ENCODE measurements around the gene ZFAND3.
"Not testable (repeated sequence)": the region's sequence is repeated elsewhere in the genome, so short reads cannot be mapped to it uniquely, and the experiment has no call there.

ZFAND3 gene

GRCh38 chr6:37866590-37867507 lies 47.3 kb downstream of the ZFAND3 start:
- no peak for DNase-seq

DNA sequence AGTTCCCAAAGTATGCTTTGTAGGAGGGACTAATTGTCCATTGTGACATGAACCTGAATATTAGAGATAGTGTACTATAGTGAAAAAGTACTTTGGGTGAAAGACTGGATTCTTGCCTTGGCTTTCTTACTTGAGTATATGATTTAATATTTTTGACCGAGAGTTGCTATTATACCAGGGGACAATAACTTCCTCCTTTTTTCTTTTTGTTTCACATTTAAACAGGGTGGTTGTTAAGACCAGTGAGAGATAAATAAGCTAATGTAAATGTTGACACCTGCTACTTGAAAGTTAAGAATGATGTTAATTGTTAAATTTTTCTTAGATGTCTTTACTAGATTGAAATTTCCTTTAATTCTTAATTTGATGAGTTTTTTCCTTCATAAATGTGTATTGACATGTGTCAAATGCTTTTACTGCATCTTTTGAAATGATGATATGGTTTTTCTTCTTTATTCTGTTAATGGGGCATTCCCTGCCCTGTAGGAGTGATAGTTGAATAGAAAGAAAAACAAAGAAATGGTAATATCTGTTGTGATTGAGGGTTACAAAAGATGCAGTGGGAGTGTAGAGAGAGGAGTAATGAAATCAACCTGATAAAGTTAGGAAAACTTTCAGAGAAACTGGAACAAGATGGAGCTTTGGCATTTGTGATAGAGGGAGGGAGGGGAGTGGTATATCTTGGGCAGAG lies 48.4 kb downstream of the ZFAND3 start:
- DNase-seq, result no peak

DNA sequence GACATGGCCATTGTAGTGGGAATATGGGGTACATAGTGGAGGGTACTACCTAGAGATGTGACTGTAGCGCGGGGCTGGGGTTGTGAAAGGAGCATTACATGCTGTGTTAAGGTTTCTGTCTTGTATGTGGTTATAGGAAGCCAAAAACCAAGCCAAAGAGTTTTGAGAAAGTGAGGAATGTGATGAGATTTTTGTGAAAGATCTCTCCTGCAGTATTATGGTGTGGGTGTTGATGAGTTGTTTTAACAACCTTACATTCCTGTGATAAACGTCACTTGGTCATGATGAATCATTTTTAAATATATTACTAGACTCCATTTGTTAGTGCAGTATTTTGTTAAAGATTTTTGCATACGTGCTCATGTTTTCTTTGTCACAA lies 48.9 kb downstream of the ZFAND3 start:
- DNase-seq, result no peak

DNA sequence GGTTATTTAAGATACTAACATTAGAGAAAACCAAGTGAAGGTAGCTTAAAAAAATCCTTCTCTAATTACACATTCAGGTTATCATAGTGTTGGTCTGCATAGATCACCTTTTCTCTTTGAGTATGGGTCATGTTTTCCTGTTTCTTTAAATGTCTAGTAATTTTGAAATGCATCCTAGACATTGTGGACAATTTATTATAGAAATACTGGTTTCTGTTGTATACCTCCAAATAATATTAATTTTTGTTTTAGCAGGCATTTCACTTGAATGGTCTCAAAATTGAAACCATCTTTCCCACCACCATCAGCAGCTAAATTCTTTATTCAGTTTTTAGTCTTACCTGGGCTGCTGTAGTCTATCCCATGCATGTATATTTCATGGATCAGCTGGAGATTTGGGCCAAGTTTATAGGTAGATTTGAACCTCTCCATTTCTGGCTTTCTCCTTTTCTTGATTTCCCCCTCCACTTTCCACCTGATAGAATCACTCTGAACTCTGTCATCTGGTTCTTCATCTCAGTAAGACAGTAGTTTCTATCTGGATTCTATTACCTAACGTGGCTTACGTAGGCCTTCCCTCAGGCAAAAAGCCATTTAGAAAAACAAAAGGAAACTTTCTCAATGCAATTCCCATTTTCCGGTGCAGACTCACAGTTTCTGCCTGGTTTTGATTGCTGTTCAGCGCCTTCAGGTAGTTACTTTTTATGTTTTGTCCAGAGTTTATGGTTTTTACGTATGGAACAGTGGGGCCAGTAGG lies 52.3 kb downstream of the ZFAND3 start:
- DNase-seq, result no peak

GRCh38 chr6:37872373-37872745 lies 52.8 kb downstream of the ZFAND3 start:
- DNase-seq, result no peak

- DNase-seq, result no peak
Observed at GRCh38 chr6:37874726-37875125, 55.2 kb downstream of the ZFAND3 start.

- no peak for DNase-seq
Observed at GRCh38 chr6:37875561-37876309, 56.2 kb downstream of the ZFAND3 start.

- no peak for DNase-seq
Observed at GRCh38 chr6:37876843-37877242, 57.3 kb downstream of the ZFAND3 start.

DNA sequence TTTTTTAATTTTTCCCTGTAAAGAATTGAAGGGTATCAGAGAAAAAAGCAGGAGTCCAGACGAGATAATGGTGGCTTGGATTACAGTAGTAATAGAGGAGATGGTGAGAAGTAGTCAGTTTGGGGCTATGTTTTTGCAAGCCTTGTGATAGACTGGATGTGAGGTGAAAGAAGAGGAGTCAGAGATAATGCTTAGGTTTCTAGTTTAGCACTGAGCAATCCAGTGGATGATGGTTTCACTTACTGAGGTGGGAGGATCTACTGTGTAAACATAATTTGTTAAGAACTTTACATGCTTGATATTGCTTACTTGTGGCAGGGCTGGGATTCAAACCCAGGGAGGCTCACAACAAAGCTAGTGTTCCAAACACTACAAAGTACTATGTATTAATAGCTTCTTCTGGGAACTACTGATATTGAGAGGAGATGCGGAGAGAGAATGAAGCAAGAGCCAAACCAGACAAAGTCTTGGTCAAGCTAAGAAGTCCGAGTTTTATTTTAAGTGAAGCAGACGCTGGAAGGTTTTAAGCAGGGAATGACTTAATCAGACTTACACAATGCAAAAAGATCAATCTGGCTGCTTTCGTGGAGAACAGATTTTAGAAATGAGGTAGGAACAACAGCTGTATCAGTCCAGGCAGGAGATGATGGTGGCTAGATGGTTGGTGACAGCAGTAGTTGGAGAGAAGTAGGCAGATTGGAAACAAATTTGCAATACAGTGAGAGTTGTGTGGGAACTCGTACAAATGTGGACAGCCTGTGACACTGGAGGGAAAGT lies 58.0 kb downstream of the ZFAND3 start:
- DNase-seq, result no peak

- no peak for DNase-seq
Observed at GRCh38 chr6:37878150-37878710, 58.7 kb downstream of the ZFAND3 start.

DNA sequence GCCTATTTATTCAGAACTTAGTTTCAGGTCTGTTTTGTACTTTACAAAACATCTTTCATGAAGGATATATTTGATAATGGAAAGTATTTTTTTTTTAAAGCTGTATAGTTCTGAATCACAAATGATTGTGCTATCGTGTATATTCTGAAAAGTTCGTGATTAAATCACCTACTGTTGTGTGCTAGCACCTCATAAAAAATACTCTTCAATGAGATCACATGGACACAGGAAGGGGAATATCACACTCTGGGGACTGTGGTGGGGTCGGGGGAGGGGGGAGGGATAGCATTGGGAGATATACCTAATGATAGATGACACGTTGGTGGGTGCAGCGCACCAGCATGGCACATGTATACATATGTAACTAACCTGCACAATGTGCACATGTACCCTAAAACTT lies 61.1 kb downstream of the ZFAND3 start:
- not testable (repeated sequence) for DNase-seq

DNA sequence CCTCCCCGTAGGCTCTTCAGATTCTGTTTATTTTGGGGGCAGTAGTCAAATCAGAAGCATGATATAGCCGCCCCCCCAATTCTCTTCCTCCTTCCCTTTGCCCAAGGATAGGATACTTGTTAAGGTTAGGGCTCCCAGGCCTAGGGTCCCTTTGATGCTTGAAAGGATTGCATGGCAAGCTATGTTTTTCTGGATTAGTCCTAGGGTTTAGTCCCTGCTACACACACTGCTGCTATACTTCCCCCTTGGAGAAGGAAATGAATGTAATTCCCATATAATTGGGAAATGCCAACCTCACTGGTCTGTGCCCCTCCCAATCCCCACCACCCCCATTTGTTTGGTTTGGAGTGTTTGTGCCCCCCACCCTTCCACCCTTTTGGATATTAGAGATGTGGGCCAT lies 62.8 kb downstream of the ZFAND3 start:
- DNase-seq, result no peak

DNA sequence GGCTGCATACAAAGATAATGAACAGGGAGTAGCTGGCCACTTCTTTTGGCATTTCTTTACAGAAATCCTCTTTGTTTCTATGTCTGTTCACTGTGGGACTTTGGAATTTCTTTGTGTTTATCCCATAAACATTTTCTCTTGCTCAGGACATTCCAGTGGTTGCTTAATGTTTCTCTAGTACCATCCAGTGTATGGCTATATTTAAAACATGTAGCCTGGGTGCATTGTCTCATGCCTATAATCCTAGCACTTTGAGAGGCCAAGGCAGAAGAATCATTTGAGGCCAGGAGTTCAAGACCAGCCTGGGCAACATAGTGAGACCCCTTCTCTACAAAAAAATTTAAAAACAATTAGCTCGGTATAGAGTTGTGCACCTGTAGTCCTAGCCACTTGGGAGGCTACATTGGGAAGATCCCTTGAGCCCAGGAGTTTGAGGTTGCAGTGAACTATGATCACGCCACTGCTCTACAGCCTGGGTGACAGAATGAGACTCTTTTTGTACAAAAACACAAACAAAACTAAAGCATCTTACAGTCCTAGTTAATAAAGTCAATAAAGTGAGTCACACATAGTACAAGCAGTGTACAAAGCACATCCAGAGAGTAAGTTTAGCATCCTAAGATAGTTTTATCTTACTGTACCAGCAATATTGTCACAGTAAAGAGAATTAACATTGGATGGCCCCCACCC lies 63.3 kb downstream of the ZFAND3 start:
- DNase-seq, result no peak

DNA sequence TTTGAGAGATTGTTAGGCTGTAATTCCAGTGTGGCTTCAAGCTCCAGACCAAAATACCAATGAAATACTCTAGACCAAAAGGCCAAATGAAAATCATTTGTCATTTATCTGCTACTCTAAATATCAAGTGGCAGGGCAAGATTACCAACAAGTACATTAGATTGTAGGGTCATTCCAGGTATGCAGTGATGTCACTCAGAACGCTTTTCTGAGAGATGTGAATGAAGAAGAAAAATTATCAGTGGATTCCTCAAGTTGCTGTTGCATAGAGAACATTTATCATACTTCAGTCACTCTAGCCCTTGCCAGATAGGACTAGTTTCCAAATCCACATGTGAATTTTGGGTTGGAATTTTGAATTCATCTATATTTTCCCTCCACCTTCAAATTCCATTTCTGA lies 65.0 kb downstream of the ZFAND3 start:
- no peak for DNase-seq

DNA sequence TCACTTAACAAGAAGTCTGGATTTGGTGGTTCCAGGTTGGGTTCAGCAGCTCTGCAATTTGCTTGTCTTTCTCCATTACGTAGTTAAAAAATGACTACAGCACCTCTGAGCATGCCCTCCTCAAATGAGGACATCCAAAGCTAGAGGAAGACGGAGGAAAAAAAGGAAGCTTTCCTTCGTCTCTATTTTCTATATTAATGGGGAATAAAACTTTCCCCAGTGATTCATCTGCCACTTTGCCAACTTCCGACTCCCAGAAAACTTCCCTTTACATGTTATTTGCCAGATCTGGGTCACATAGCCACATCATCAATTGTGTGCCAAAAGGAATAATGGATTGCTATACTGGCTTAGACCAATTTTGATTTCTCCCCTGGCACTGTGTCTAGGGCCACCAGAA lies 69.5 kb downstream of the ZFAND3 start:
- no peak for DNase-seq

DNA sequence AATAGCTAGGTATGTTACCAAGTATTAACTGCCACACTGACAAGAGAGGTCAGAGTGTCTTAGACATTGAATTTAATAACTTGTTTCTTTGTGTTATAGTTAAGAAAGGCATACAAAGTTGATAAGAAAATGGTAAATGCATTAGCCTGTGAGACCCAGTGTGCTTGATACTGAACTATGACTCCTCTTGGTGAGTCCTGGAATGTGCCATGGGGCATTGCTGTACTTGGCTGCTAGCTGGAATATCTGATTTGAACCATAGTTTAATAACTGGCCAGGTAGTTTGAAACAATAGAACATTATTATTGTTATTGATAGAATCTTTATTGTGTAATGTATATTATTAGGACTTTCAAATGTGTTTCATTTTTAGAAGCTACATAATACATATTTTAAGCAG lies 70.0 kb downstream of the ZFAND3 start:
- DNase-seq, result no peak

GRCh38 chr6:37891072-37891471 lies 71.5 kb downstream of the ZFAND3 start:
- no peak for DNase-seq

- no peak for DNase-seq
Observed at GRCh38 chr6:37893257-37893656, 73.7 kb downstream of the ZFAND3 start.

- not testable (repeated sequence) for DNase-seq
Observed at GRCh38 chr6:37893734-37894133, 74.2 kb downstream of the ZFAND3 start.

- no peak for DNase-seq
Observed at GRCh38 chr6:37894585-37894984, 75.1 kb downstream of the ZFAND3 start.

- no peak for DNase-seq
Observed at GRCh38 chr6:37897321-37897720, 77.8 kb downstream of the ZFAND3 start.

Measured in NCI-H1694 treated with DMSO at 0.1 percent for 48 hours (cell line).